Measurements from ENCODE around the gene MAN2A1.

The MAN2A1 gene

DNA sequence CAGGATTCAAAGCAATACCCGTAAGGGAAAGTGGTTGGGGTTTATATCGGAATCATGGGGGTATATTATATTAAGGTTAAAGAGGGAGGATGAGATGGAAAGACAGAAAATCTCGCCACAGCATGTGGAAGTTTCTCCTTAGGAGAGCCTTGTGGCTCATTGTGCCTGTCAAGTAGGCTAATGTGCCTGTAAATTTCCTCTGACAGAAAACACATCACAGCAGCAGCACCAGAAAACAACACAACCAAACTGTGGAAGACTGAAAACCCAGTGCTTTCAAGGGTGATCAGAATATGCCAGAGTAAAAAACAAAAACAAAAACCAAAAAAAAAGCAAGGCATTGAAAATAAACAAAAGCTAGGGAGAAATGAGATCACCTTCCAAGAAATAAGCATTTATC, 11.3 kb upstream of the MAN2A1 start:
- H3K36me3 ChIP-seq (ENCODE audit: insufficient read depth, low read length), result no peaks in the 10 kb centered on the region
- H2AFZ ChIP-seq (ENCODE audit: low read length), result no peak overlapping the region
- no peaks in the 10 kb centered on the region for H3F3A ChIP-seq (ENCODE audit: insufficient read depth, low read length)
- no peaks in the 10 kb centered on the region for H3K9me2 ChIP-seq (ENCODE audit: low read depth, low read length)
- TF ChIP-seq EZH2 (IDR thresholded peaks at IDR 0.05; ENCODE audit: borderline replicate concordance, low read length) (no peak), CTCF (IDR thresholded peaks at IDR 0.05; ENCODE audit: low read length) (no peak)
- H3K4me3 ChIP-seq (ENCODE audit: low read depth, low read length, poor library complexity, severe bottlenecking), result no peak overlapping the region
- H3K79me2 ChIP-seq (ENCODE audit: insufficient read depth, low read length), result no peaks in the 10 kb centered on the region
- no peaks in the 10 kb centered on the region for H4K20me1 ChIP-seq (ENCODE audit: insufficient read depth, low read length)
- H3K4me2 ChIP-seq (ENCODE audit: low read length), result no peak overlapping the region
- no peaks in the 10 kb centered on the region for H3K4me1 ChIP-seq (ENCODE audit: insufficient read depth, low read length, severe bottlenecking)
- no peaks in the 10 kb centered on the region for H3K27me3 ChIP-seq (ENCODE audit: insufficient read depth, low read length)
- no peaks in the 10 kb centered on the region for H3K9me3 ChIP-seq (ENCODE audit: low read length)
- no peak overlapping the region for H3K9ac ChIP-seq (ENCODE audit: low read length)
- H3K27ac ChIP-seq (ENCODE audit: low read depth, low read length, poor library complexity, severe bottlenecking), result no peak overlapping the region

DNA sequence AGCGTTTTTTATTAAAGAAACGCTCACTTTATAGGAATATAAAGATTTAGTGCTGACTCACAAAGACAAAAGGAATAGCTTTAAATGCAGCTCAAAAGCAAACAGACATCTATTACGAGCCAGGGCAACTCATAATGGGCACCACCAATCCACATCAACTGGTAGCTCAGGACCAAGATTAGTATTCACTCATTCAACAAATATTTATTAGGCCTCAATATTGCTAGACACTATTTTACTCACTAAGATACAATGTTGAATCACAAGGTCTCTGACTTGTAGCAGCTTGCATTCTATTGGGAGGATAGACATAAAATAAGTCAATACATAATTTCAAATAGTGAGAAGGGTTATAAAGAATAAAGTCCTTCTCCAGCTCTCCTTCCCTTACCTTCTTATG, 8.0 kb upstream of the MAN2A1 start:
- no peaks in the 10 kb centered on the region for H4K20me1 ChIP-seq (ENCODE audit: insufficient read depth, low read length)
- H2AFZ ChIP-seq (ENCODE audit: low read length), result no peak overlapping the region
- H3K4me1 ChIP-seq (ENCODE audit: insufficient read depth, low read length, severe bottlenecking), result no peaks in the 10 kb centered on the region
- H3F3A ChIP-seq (ENCODE audit: insufficient read depth, low read length), result no peaks in the 10 kb centered on the region
- no peaks in the 10 kb centered on the region for H3K27me3 ChIP-seq (ENCODE audit: insufficient read depth, low read length)
- H3K4me3 ChIP-seq (ENCODE audit: low read depth, low read length, poor library complexity, severe bottlenecking), result no peak overlapping the region
- H3K9me2 ChIP-seq (ENCODE audit: low read depth, low read length), result no peaks in the 10 kb centered on the region
- H3K79me2 ChIP-seq (ENCODE audit: insufficient read depth, low read length), result no peaks in the 10 kb centered on the region
- no peaks in the 10 kb centered on the region for H3K9me3 ChIP-seq (ENCODE audit: low read length)
- TF ChIP-seq EZH2 (IDR thresholded peaks at IDR 0.05; ENCODE audit: borderline replicate concordance, low read length), result no peak
- no peak for TF ChIP-seq CTCF (IDR thresholded peaks at IDR 0.05; ENCODE audit: low read length)
- no peaks in the 10 kb centered on the region for H3K36me3 ChIP-seq (ENCODE audit: insufficient read depth, low read length)
- no peak overlapping the region for H3K27ac ChIP-seq (ENCODE audit: low read depth, low read length, poor library complexity, severe bottlenecking)
- H3K4me2 ChIP-seq (ENCODE audit: low read length), result no peak overlapping the region
- no peak overlapping the region for H3K9ac ChIP-seq (ENCODE audit: low read length)

DNA sequence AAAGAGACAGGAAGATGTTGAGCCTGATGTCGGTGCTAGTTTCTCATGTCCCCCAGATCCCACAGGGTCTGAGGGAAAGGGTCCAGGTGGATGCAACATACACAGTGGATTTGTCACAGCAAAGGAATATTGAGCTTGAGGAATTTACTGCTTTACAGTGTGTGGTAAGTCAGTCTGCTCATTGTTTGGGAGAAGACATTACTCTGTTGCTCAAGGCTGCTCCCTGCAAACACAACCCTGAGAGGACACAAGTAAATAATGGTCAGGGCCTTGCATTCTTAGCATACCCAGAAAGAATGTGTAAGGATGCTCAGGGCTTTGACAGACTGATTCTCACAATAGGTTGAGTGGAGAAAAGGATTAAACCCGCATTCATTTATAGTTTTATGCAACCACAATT, 7.3 kb upstream of the MAN2A1 start:
- no peaks in the 10 kb centered on the region for H3K27me3 ChIP-seq (ENCODE audit: insufficient read depth, low read length)
- H3K27ac ChIP-seq (ENCODE audit: low read depth, low read length, poor library complexity, severe bottlenecking), result no peak overlapping the region
- H3K4me3 ChIP-seq (ENCODE audit: low read depth, low read length, poor library complexity, severe bottlenecking), result no peak overlapping the region
- H3K4me1 ChIP-seq (ENCODE audit: insufficient read depth, low read length, severe bottlenecking), result no peaks in the 10 kb centered on the region
- H3K9ac ChIP-seq (ENCODE audit: low read length), result no peak overlapping the region
- no peaks in the 10 kb centered on the region for H3K36me3 ChIP-seq (ENCODE audit: insufficient read depth, low read length)
- no peaks in the 10 kb centered on the region for H3K79me2 ChIP-seq (ENCODE audit: insufficient read depth, low read length)
- TF ChIP-seq EZH2 (IDR thresholded peaks at IDR 0.05; ENCODE audit: borderline replicate concordance, low read length) (no peak), CTCF (IDR thresholded peaks at IDR 0.05; ENCODE audit: low read length) (no peak)
- no peak overlapping the region for H3K4me2 ChIP-seq (ENCODE audit: low read length)
- H4K20me1 ChIP-seq (ENCODE audit: insufficient read depth, low read length), result no peaks in the 10 kb centered on the region
- H3K9me2 ChIP-seq (ENCODE audit: low read depth, low read length), result no peaks in the 10 kb centered on the region
- H3K9me3 ChIP-seq (ENCODE audit: low read length), result no peaks in the 10 kb centered on the region
- no peak overlapping the region for H2AFZ ChIP-seq (ENCODE audit: low read length)
- H3F3A ChIP-seq (ENCODE audit: insufficient read depth, low read length), result no peaks in the 10 kb centered on the region
